ENCODE results near the gene MRAP2.

DNA sequence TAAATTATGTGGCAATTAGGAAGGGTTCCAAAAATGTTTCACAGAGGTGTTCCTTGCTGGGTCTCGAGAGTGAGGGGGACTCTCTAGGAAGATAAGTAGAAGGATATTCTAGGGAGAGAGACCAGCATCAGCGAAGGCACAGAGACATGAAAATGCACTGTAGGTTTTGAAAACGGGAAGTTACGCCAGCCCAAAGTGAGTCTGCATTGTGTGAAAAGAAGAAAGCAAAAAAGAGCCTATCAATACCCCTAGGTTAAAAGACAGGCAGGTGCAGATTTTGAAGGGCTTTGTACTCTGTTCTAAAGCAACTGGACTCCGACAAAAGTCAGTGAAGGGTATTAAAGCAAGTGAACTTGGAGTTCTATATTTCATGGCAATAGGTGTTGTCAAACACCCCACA, 25.7 kb upstream of the MRAP2 start:
- TF ChIP-seq GATA2 (IDR thresholded peaks at IDR 0.05; ENCODE audit: low read depth, low read length) = no peak
- no peak for TF ChIP-seq GATA3 (IDR thresholded peaks at IDR 0.05; ENCODE audit: low read depth, low read length)

Data from SH-SY5Y (cell line).